NB4 (cell line): Measurements from ENCODE around the gene ABTB2.

ENCODE experiments used
- DNase-seq: peaks from one replicate; pipeline ENCODE4 v3.0.0; 2010; ENCODE audit warnings: low read depth
- H3K4me3 ChIP-seq: one replicate; pipeline ENCODE4 v1.5.1; 2011; ENCODE audit warnings: mild to moderate bottlenecking, low read depth, low read length, moderate library complexity
- CTCF ChIP-seq: IDR thresholded peaks from one replicate; pipeline ENCODE4 v1.5.1; 2012; ENCODE audit warnings: low read depth, low read length
- MYC ChIP-seq: IDR thresholded peaks from 2 replicates; pipeline ENCODE4 v1.6.1; 2011; ENCODE audit warnings: low read depth, low read length
- POLR2A ChIP-seq: IDR thresholded peaks from 2 replicates; pipeline ENCODE4 v1.6.1; 2011; ENCODE audit warnings: mild to moderate bottlenecking; ENCODE audit not compliant: insufficient read length; ENCODE audit errors: extremely low read depth
- TF ChIP-seq, protein P1 (sequence below): IDR thresholded peaks from 2 replicates; pipeline ENCODE4 v1.6.1; 2011; ENCODE audit warnings: low read depth, low read length

The ABTB2 gene

DNA sequence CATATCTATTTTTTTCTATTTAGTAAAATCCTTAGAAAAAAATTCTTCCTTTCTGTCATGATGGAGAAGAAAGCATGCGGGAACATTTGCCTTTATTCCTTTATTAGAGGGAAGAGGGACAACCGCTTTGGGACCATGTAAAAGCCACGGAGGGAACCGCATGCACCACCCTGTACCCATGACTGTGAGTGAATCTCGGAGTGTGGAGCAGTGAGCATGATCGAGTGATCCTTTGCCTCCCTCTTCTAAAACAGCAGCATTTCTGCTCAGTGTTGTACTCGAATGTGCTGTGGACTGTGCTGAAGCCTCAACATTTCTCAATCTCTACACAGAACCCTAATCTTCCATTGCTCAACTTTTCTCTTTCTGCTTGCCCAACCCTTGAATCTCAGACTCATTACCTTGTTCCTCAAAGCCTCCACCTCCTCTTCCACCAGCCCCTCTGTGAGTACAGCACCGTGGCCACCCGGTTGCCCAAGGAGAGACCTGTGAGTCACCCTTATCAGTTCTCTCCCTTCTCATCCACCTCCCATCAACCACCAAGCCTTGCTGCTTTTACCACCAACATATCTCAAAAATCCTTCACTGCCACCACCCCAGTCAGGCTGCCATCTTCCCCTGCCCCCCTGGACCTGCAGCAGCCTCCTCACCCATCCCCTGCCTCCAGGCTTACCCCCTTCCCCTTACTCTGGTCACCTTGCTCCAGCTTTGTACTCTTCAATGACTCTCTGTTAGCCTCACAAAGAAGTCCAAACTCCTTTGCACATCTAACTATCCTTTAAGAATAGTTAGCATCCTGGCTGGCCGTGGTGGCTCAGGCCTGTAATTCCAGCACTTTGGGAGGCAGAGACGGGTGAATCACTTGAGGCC is 149.3 kb downstream of the ABTB2 start:
- H3K4me3 ChIP-seq = no peak overlapping the region
- no peak for TF ChIP-seq CTCF
- 0 out of 2 replicates have a peak, but pooled peaks have one; percentile 15 for TF ChIP-seq MYC
- TF ChIP-seq, protein P1, sequence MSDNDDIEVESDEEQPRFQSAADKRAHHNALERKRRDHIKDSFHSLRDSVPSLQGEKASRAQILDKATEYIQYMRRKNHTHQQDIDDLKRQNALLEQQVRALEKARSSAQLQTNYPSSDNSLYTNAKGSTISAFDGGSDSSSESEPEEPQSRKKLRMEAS = peak; percentile 29
- no peak for TF ChIP-seq POLR2A
- peak; percentile 98 for DNase-seq

DNA sequence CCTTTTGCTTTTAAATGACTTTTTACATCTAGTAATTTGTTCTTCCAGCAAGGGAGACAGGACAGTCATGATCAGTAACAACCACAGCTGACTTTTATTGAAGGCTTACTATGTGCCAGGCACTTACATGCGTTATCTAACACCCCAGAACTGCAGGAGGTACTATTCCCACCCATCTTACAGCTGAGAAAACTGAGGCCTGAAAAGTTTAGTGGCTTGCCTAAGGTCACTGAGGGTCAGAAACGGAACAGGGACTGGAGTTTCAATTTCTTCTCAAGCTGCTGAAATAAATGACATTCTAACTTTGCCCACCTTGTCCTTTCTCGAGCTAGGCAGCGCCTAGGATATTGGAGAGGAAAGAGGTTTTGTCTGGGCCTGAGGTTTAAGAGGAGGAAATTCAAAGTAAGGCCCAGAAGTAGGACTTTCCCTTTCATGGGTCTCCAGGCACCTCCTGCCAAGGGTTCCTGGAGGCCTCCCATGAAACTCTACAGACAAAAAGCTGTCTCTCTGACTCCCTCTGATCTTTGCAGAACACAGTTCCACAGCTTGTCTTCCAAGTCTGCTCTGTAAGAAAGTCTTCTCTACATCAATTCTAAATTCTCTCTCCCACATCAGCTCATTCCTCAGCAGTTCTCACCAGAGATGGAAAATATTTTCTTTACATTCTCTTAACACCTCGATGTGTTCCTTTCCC is 150.2 kb downstream of the ABTB2 start:
- no peak overlapping the region for H3K4me3 ChIP-seq
- no peak for TF ChIP-seq POLR2A
- no peak for TF ChIP-seq CTCF
- no peak for TF ChIP-seq MYC
- TF ChIP-seq, protein P1 = no peak
- DNase-seq = no peak

DNA sequence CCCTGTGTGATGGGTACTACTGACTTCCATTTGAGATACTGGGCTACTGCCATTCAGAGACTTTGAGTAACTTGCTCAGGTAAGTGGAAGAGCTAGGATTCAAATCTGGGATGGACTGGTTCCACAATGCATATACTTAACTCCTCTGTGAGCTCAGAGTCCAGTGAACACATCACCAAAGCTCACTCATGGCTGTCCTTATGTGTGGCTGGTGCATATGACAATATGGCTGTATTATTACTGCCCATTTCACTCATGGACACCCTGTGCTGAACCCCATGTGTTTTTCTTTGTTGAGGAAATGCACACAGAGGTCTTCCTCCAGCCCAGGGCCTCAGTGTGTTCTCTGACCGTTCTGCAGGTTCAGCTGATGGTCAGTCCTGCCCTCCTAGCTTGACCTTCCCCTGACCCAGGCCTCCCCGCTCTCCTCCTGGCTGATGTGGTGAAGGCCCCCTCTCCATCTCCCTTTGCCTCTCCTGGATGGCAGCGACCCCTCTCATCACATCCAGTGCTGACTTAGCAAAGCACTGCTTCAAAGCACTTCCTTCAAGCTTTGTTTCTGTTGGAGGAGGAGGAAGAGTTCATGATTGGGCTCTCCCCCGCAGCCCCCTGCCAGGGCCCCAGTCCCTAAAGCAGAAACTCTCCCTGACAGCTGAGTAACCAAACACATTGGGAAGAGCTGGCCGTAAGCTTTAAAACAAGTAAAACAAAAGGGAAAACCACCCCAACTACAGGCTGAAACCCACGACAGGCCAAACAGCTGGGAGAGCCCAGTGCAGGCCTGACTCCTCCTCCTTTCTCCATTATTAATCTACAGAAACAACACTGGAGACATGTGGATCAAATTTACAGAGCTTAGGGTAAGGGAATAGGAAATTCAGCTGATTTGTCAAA is 151.2 kb downstream of the ABTB2 start:
- TF ChIP-seq CTCF (no peak), POLR2A (no peak), MYC (no peak)
- TF ChIP-seq, protein P1 = no peak
- peak; percentile 86 for DNase-seq
- no peak overlapping the region for H3K4me3 ChIP-seq

DNA sequence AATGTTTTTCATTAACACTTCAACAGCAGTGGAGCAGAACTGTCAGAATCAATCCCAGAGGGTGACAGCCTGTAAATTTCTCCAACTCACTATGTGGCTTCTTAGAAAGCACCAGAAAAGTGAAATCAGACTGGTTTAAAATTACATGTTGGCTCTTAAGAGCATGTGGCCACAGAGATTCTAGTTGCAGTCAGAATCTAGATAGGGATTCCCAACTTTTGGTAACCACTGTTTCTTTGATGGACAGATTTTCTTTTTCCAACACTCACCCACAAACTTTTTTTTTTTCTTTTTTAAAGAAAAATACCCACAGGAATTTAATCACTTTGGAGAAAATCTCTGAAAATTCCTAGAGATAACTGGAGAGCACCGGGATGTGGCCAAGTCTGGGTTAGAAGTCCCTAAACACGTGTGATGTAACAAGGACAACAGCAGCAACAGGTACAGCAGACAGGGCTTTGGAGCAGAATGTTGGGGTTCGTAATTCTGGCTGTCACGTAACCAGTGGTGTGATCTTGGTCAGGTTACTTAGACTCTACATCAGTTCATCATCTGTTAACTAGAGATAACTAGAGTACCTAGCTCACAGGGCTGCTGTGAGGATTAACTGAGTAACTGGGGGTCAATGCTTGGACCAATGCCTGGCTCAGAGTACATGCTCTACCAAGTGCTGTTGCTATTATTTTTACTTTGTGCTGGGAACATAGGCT is 152.3 kb downstream of the ABTB2 start:
- H3K4me3 ChIP-seq = no peak overlapping the region
- TF ChIP-seq MYC (no peak), POLR2A (no peak), CTCF (no peak)
- TF ChIP-seq, protein P1 = no peak
- no peak for DNase-seq
